GM12891 (cell line): ENCODE results near the gene HSPH1.

Experiments
- PAX5 ChIP-seq: IDR thresholded peaks from 2 replicates; pipeline ENCODE4 v1.6.1; 2011; ENCODE audit warnings: low read length, moderate library complexity, mild to moderate bottlenecking; ENCODE audit not compliant: insufficient read depth, severe bottlenecking
- POLR2A ChIP-seq: IDR thresholded peaks from 2 replicates; pipeline ENCODE4 v1.6.1; 2011; ENCODE audit warnings: low read depth, low read length, control low read depth
- POLR2AphosphoS5 ChIP-seq: IDR thresholded peaks from 2 replicates; pipeline ENCODE4 v1.6.1; 2011; ENCODE audit warnings: low read depth, low read length, control low read depth

GRCh38 chr13:31096654-31097302 lies 64.9 kb downstream of the HSPH1 start:
- TF ChIP-seq POLR2A (no peak), PAX5 (no peak), POLR2AphosphoS5 (no peak)
